Endothelial cell of umbilical vein (primary cell): ENCODE results near the gene SNTA1. TPM values are rescaled to one million over a fixed set of nuclear protein-coding genes. Genes with fewer than 3 reads are reported as not detected.
A peak's percentile ranks its signal among the peaks of the same experiment; 100 is the strongest.

Source experiments
- BruUV-seq: library from RNA; stranded (reverse); fragments of 400-500 nt; replicated peaks from 2 replicates; lab custom pipeline; 2021; lab: Mats Ljungman, UMichigan
- CTCF ChIA-PET: fragments of 300-600, 350-600 bp; sonication (Branson Sonifier 250); formaldehyde crosslinking; loops from one replicate; lab custom pipeline; 2021; ENCODE audit warnings: antibody characterized with exemption, inconsistent platforms; lab: Charles Lee
- POLR2A ChIA-PET: fragments of 300-600, 350-600 bp; sonication (Branson Sonifier 250); formaldehyde crosslinking; loops from one replicate; lab custom pipeline; 2021; ENCODE audit warnings: antibody characterized with exemption, inconsistent platforms; lab: Charles Lee
- DNase-seq: peaks from one replicate; pipeline ENCODE4 v3.0.0-alpha.2; 2011; ENCODE audit warnings: low read depth, low spot score
- FAIRE-seq: peaks from 2 replicates; lab custom pipeline; 2011; peaks lifted over from hg19 to GRCh38; lab: Jason Lieb, UNC
- H2AFZ ChIP-seq: 2 replicates; pipeline ENCODE4 v1.6.0; 2012; ENCODE audit warnings: low read depth, low read length, control low read depth, inconsistent platforms
- H3K27ac ChIP-seq: 2 replicates; pipeline ENCODE4 v1.5.1; 2011; ENCODE audit warnings: low read depth, mild to moderate bottlenecking, control low read depth, low read length, moderate library complexity; ENCODE audit not compliant: insufficient read depth
- H3K27me3 ChIP-seq, 2 experiments: 2 replicates each; pipeline versions ENCODE4 v1.6.0 to v1.6.1; 2011; ENCODE audit warnings: low read length in 2 of 2, mixed read lengths in 1 of 2; ENCODE audit not compliant: control insufficient read depth in 2 of 2, insufficient read depth in 2 of 2
- H3K36me3 ChIP-seq, 2 experiments: 2 replicates in 1 of 2; 3 replicates in 1 of 2; pipeline ENCODE4 v1.5.1; 2011; ENCODE audit warnings: low read length in 2 of 2, mild to moderate bottlenecking in 1 of 2, moderate library complexity in 1 of 2; ENCODE audit not compliant: control insufficient read depth in 2 of 2, insufficient read depth in 2 of 2; ENCODE audit errors: extremely low read depth in 1 of 2
- H3K4me1 ChIP-seq: 3 replicates; pipeline ENCODE4 v1.5.1; 2011; ENCODE audit warnings: mild to moderate bottlenecking, low read length; ENCODE audit not compliant: control insufficient read depth, insufficient read depth; ENCODE audit errors: extremely low read depth
- H3K4me2 ChIP-seq: 2 replicates; pipeline ENCODE4 v1.6.1; 2011; ENCODE audit warnings: low read length, control low read depth, mixed read lengths; ENCODE audit not compliant: insufficient read depth
- H3K4me3 ChIP-seq, 3 experiments: fragments of 200-600 bp in 1 of 3; sonication (generic), shearing (Covaris generic) in 1 of 3; replicated peaks in 1 of 3; 2 replicates each; pipeline ENCODE4 v1.5.1; 2011 to 2016; ENCODE audit warnings: control low read depth in 3 of 3, low read length in 3 of 3, mild to moderate bottlenecking in 2 of 3, inconsistent platforms in 1 of 3, low read depth in 1 of 3, moderate library complexity in 1 of 3; ENCODE audit not compliant: insufficient read depth in 1 of 3
- H3K79me2 ChIP-seq: 2 replicates; pipeline ENCODE4 v1.6.0; 2012; ENCODE audit warnings: low read length, inconsistent platforms; ENCODE audit not compliant: control insufficient read depth, insufficient read depth
- H3K9ac ChIP-seq: replicated peaks from 2 replicates; pipeline ENCODE3; 2011; ENCODE audit warnings: low read length, control low read depth; ENCODE audit not compliant: insufficient read depth; ENCODE audit errors: extremely low read depth
- H3K9me1 ChIP-seq: replicated peaks from 3 replicates; pipeline ENCODE4 v1.6.0; 2011; ENCODE audit warnings: mild to moderate bottlenecking, low read length; ENCODE audit not compliant: control insufficient read depth, insufficient read depth; ENCODE audit errors: extremely low read depth
- H3K9me3 ChIP-seq: replicated peaks from 2 replicates; pipeline ENCODE4 v1.5.1; 2012; ENCODE audit warnings: low read length, inconsistent platforms; ENCODE audit not compliant: control insufficient read depth, insufficient read depth
- H4K20me1 ChIP-seq: replicated peaks from 2 replicates; pipeline ENCODE3; 2011; ENCODE audit warnings: mild to moderate bottlenecking, low read length; ENCODE audit not compliant: control insufficient read depth, insufficient read depth; ENCODE audit errors: extremely low read depth
- EZH2 ChIP-seq: IDR thresholded peaks from 2 replicates; pipeline ENCODE4 v1.6.1; 2012; ENCODE audit warnings: borderline replicate concordance, low read depth, mild to moderate bottlenecking, moderate library complexity, low read length, inconsistent platforms; ENCODE audit not compliant: severe bottlenecking
- FOS ChIP-seq: IDR thresholded peaks from 2 replicates; pipeline ENCODE4 v1.6.1; 2011; ENCODE audit warnings: mild to moderate bottlenecking, low read length, moderate library complexity, borderline replicate concordance; ENCODE audit not compliant: insufficient read depth
- GATA2 ChIP-seq: IDR thresholded peaks from 2 replicates; pipeline ENCODE4 v1.7.0; 2011; ENCODE audit warnings: low read depth, mild to moderate bottlenecking, moderate library complexity, mixed read lengths, low read length; ENCODE audit not compliant: insufficient read length, insufficient read depth
- JUN ChIP-seq: IDR thresholded peaks from 2 replicates; pipeline ENCODE4 v1.6.1; 2011; ENCODE audit warnings: borderline replicate concordance, low read depth; ENCODE audit not compliant: insufficient read length, insufficient read depth
- MYC ChIP-seq: IDR thresholded peaks from one replicate; pipeline ENCODE4 v1.6.1; 2011; ENCODE audit warnings: mild to moderate bottlenecking, low read depth, low read length
- dilution Hi-C: fragments of 300-500 bp; cut with MboI; formaldehyde crosslinking; loops from one replicate; pipeline ENCODE4 v1.15.0; 2019; ENCODE audit warnings: low sequenced_read_pairs; ENCODE audit not compliant: extremely low pct_ligation_motif_present
- intact Hi-C: fragments of 100-400 bp; cut with micrococcal nuclease; formaldehyde crosslinking; loops from one replicate; pipeline ENCODE4 v1.10.0; 2022
- polyA plus RNA-seq, 4 experiments: library from polyadenylated mRNA; depleted of rRNA in 3 of 4; stranded (reverse) in 3 of 4; unstranded in 1 of 4; fragments of >200 nt; gene quantifications; 2 replicates each; pipeline versions ENCODE4 v1.2.1 to v1.2.3, GENCODE V29; 2011 to 2012; ENCODE audit warnings: missing spikeins in 1 of 4
- total RNA-seq: library from RNA; stranded (reverse); gene quantifications from 2 replicates; pipeline ENCODE4 v1.2.3, GENCODE V29; 2021
- TF ChIP-seq, protein P1 (sequence below), 2 donors: IDR thresholded peaks; 1 replicate in 1 of 2; 2 replicates in 1 of 2; pipeline ENCODE4 v1.5.1; 2011; ENCODE audit warnings: low read length in 2 of 2, mild to moderate bottlenecking in 2 of 2, moderate library complexity in 2 of 2, control low read depth in 1 of 2, inconsistent platforms in 1 of 2, low read depth in 1 of 2; ENCODE audit not compliant: insufficient read depth in 1 of 2; ENCODE audit errors: extremely low read depth in 1 of 2
- TF ChIP-seq, protein P2 (sequence below): IDR thresholded peaks from 2 replicates; pipeline ENCODE4 v1.6.1; 2011; ENCODE audit not compliant: insufficient read depth, insufficient read length

The SNTA1 gene
- total and polyA plus RNA-seq, 2 donors (not counting 3 experiments of a cell fraction or from before 2014, with no cell fraction given) = 5.2 to 6.0 TPM

- H3K4me2 ChIP-seq = no peak overlapping the region
- no peaks in the 10 kb centered on the region for H3K79me2 ChIP-seq
- BruUV-seq = no TSS peak
- POLR2A ChIA-PET = no interaction called here
- H3K9ac ChIP-seq = no peak overlapping the region
- FAIRE-seq = no peak
- H3K9me1 ChIP-seq = no peaks in the 10 kb centered on the region
- TF ChIP-seq, protein P1, sequence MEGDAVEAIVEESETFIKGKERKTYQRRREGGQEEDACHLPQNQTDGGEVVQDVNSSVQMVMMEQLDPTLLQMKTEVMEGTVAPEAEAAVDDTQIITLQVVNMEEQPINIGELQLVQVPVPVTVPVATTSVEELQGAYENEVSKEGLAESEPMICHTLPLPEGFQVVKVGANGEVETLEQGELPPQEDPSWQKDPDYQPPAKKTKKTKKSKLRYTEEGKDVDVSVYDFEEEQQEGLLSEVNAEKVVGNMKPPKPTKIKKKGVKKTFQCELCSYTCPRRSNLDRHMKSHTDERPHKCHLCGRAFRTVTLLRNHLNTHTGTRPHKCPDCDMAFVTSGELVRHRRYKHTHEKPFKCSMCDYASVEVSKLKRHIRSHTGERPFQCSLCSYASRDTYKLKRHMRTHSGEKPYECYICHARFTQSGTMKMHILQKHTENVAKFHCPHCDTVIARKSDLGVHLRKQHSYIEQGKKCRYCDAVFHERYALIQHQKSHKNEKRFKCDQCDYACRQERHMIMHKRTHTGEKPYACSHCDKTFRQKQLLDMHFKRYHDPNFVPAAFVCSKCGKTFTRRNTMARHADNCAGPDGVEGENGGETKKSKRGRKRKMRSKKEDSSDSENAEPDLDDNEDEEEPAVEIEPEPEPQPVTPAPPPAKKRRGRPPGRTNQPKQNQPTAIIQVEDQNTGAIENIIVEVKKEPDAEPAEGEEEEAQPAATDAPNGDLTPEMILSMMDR (IDR thresholded peaks at IDR 0.05; ENCODE audit: extremely low read depth in 1 of 2, insufficient read depth in 1 of 2, low read depth in 1 of 2, low read length in 2 of 2) = peak; percentile 13 to 49
- TF ChIP-seq FOS (no peak), GATA2 (no peak), MYC (no peak)
- TF ChIP-seq, protein P2, sequence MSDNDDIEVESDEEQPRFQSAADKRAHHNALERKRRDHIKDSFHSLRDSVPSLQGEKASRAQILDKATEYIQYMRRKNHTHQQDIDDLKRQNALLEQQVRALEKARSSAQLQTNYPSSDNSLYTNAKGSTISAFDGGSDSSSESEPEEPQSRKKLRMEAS = no peak
- no peaks in the 10 kb centered on the region for H4K20me1 ChIP-seq
- CTCF ChIA-PET = interaction anchor here (0.9 to 1.0 kb wide), 3 partner anchors 31 to 252 kb away, joined by 4 read pairs; no protein-coding TSS in a partner anchor
- dilution Hi-C loops = no loop called here
- intact Hi-C loops = no loop called here
- H3K27ac ChIP-seq = no peak overlapping the region
- no peaks in the 10 kb centered on the region for H3K27me3 ChIP-seq
- DNase-seq = no peak
- no peak overlapping the region for H3K4me3 ChIP-seq
- H3K4me1 ChIP-seq = no peaks in the 10 kb centered on the region
- H2AFZ ChIP-seq = no peak overlapping the region
- H3K36me3 ChIP-seq = peaks cover 0 to 3% of the 10 kb centered on the region in 2 experiments
- H3K9me3 ChIP-seq = no peaks in the 10 kb centered on the region
These were observed 27.6 kb downstream of the SNTA1 start for GRCh38 chr20:33415948-33416347.

GRCh38 chr20:33412484-33412838 is 31.1 kb downstream of the SNTA1 start:
- BruUV-seq = no TSS peak
- no peak overlapping the region for H3K4me3 ChIP-seq
- TF ChIP-seq GATA2 (no peak), EZH2 (no peak), JUN (no peak)
- TF ChIP-seq, protein P1 (IDR thresholded peaks at IDR 0.05; ENCODE audit: extremely low read depth in 1 of 2, insufficient read depth in 1 of 2, low read depth in 1 of 2, low read length in 2 of 2) = no peak
- TF ChIP-seq, protein P2 = no peak
- no peak overlapping the region for H3K9ac ChIP-seq
- FAIRE-seq (no peak), DNase-seq (no peak)
- no peaks in the 10 kb centered on the region for H3K27me3 ChIP-seq
- dilution Hi-C loops (no loop called here), intact Hi-C loops (no loop called here)
- no peak overlapping the region for H3K4me2 ChIP-seq
- H4K20me1 ChIP-seq = no peaks in the 10 kb centered on the region
- H2AFZ ChIP-seq = no peak overlapping the region
- H3K4me1 ChIP-seq = no peaks in the 10 kb centered on the region
- no peaks in the 10 kb centered on the region for H3K79me2 ChIP-seq
- POLR2A ChIA-PET = no interaction called here
- H3K27ac ChIP-seq = no peak overlapping the region
- peaks cover 0 to 3% of the 10 kb centered on the region in 2 experiments for H3K36me3 ChIP-seq
- CTCF ChIA-PET = interaction anchor here (0.8 kb wide), 1 partner anchor 11 kb away, joined by 3 read pairs; no protein-coding TSS in a partner anchor
- H3K9me3 ChIP-seq = no peaks in the 10 kb centered on the region
- H3K9me1 ChIP-seq = no peaks in the 10 kb centered on the region
